M059J (cell line): Measurements from ENCODE around the gene PAX5. TPM values are rescaled to one million over a fixed set of nuclear protein-coding genes. Genes with fewer than 3 reads are reported as not detected.

Experiments
- DNase-seq: peaks from one replicate; pipeline ENCODE4 v3.0.0-alpha.2; 2012; ENCODE audit warnings: low read depth
- total RNA-seq: library from RNA; depleted of rRNA; stranded (reverse); fragments of >200 nt; shearing (Covaris generic); gene quantifications from 2 replicates; pipeline ENCODE4 v1.2.3, GENCODE V29; 2014

PAX5 gene
- total RNA-seq, 1 experiment from 2014 or later = not detected

GRCh38 chr9:36862206-36863145 lies 171.6 kb downstream of the PAX5 start:
- DNase-seq = peak; percentile 28

GRCh38 chr9:36861528-36862205 lies 172.4 kb downstream of the PAX5 start:
- DNase-seq = no peak

DNA sequence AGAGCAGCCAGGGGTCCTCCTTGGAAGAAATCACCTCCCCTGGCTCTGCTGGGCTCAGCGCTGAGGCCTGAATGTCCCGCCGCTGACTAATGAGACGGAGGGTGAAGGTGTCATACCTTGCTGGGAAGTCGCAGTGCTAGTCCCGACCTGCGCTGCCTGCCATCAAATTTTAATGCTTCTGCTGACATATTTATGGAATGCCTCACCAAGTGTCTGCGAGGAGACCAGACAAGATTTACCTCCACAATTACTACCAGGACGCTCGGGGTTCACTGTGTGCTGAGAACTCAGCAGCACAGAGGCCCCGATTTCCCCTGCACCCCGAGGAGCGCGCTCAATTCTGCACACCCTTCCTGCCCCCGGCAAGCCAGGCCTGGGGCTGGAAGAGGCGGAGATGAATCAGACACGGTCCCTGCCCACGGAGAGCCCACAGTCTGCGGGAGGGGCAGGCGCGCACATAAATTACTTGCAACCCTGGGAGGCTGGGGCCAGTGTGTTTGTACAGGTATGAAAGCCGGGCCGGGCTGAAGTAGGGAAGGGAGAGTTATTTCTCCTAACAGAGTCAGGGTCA lies 175.2 kb downstream of the PAX5 start:
- no peak for DNase-seq

GRCh38 chr9:36855448-36856315 lies 178.4 kb downstream of the PAX5 start:
- peak; percentile 54 for DNase-seq

GRCh38 chr9:36854751-36855150 lies 179.3 kb downstream of the PAX5 start:
- DNase-seq = no peak

DNA sequence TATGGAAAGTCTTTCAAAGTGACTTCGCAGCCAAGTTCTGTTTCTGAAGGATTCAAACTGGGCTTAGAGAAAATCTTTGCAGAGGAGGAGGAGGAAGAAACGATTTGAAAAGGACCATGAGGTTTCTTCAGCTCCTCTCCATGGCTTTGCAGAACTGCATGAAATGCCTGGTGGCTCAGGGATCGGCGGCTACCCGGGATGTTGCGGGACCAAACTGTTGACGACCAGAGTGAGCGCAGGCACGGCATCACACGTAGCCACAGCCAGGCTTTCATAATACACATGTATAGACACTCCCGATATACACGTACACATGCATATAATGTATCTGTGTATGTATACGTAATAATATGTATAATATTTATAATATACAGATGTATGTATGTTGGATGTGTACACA lies 180.0 kb downstream of the PAX5 start:
- DNase-seq = no peak

GRCh38 chr9:36853233-36853632 lies 180.8 kb downstream of the PAX5 start:
- DNase-seq = no peak

DNA sequence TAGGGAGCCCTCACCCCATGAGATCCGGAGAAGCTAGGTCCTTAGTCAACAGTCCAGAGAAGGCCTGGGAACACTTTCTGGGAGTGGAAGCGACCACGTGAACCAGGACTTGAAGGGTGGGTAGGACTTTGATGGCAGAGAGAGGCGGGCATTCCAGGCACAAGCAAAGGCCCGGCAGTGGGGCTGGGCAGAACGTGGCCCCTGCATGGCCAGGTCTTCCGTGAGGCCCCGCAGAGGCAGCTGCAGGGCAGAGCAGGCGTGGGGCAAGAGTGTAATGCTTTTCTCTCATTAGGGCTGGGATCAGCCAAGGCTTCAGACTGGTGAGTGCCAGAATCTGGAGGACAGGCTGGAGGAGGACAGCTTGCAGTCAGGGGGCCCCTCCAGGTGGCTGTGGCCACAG lies 184.1 kb downstream of the PAX5 start:
- DNase-seq = no peak

DNA sequence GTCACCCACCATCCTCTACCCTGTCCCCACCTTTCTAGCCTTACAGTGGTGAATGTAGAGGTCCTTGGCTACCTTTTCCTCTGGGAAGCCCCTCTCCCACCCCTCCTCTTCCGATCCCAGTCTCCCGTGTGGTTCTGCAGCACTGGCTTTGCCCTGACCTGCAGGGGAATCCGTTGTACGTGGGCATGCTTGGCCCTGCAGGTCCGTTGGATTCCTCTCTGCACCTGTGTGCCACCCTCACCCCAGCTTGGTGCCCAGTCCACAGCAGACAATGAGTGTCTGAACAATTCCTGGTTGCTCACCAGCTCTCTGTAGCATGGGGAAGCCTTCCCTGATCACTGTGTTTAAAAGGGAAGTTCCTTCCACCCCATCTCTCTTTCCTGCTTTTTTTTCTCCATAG lies 185.1 kb downstream of the PAX5 start:
- no peak for DNase-seq

DNA sequence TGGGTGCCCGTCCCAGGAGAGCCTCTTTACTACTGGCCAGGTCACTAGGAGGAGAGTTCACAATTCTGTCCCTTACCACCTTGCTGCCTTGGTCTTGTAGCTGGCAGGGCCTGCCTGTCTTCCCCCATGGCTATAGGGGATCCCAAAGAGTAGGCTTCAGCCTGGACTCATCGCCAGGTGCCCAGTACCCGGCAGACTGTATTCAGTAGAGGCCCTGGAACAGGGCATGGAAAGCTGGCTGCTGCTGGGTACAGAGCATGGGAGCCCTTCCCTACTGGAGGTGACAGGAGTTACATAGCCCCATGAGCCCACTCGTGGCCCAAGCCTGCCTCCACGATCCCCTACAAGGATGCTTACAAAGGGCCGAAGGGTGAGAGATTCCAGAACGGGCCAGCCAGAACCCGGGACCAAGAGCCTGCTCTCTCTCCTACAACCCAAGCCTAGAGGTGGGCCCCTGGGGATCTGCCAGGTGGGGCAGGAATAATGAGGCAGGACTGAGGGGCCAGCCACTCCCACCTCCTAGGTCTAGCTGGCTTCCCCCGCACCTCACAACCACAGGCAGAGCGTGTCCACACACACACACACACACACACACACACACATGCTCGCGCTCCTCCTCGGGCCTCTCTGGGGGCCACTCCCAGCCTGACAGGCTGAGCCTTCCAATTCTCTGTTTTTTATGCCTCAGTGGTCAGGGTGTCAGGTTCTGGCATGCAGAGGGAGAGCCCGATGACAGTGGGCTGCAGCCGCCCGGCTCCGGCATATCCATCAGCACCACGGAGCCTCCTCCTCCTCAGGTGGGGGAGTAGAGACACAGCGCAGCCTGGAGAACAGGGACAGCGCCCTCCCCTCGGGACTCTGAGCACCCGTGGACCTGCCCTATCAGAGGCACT lies 186.0 kb downstream of the PAX5 start:
- no peak for DNase-seq

- no peak for DNase-seq
Observed at GRCh38 chr9:36846621-36847020, 187.4 kb downstream of the PAX5 start.

DNA sequence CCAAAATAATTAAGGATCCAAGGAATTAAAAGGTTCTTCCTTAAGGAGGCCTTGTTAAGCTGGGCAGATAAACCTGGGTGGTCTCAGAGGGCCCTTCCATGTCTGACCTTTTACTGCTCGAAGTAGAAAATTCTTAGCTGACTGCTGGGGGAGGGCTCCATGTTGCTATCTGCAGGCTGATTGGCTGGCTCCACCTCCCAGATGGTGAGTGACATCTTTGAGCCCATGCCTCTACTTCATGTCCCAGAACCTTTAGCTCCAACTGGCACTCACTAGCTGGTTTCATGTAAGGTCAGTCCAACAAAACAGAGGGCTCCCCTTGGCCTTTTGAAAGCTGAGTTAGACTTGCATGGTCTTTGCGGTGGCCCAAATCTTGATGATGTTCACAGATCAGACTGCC lies 188.2 kb downstream of the PAX5 start:
- DNase-seq = no peak

- no peak for DNase-seq
Observed at GRCh38 chr9:36844961-36845360, 189.1 kb downstream of the PAX5 start.

GRCh38 chr9:36843964-36844363 lies 190.1 kb downstream of the PAX5 start:
- DNase-seq = no peak

DNA sequence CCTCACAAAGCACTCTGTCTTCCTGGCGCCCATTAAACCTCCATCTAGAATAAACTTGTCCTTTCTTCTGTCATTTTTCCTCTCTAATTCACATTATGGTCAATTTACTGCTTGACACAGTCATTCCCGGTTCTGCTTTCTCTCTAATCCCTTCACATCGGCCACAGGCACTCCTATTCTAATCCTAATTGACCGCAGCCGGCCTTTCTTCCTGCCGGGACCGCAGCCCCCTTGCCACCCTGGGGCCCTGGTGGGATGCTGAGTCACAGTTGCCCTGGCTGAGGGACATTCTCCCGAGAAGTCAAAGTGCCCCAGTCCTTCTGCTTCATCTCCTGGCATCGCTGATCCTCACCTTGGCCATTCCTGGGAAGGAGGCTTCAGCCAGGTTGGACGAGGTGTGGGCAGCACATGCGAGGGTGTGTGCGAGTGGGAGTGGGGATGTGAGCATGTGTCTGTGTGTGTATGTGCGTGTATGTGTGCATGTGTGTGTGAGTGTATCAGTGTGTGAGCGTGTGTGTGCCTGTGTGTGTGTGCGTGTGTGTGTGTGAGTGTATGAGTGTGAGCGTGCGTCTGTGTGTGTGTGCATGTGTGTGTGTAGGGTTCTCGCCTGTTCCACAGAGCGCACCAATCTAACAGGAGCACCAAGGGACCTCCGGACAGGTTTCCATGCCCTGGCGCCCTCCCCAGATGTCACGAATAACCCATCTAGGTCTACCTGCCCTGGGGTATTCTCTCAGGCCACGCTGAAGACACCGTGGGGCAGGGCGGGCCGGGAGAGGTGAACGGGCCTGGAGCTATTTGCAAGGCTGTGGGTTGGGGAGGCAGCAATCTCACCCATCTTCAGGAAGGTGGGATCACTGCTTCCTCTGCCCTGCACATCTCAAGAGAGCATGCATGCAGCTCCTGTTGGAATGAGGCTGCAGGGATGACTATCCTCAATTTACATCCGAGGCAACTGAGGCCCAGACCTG lies 191.2 kb downstream of the PAX5 start:
- no peak for DNase-seq

DNA sequence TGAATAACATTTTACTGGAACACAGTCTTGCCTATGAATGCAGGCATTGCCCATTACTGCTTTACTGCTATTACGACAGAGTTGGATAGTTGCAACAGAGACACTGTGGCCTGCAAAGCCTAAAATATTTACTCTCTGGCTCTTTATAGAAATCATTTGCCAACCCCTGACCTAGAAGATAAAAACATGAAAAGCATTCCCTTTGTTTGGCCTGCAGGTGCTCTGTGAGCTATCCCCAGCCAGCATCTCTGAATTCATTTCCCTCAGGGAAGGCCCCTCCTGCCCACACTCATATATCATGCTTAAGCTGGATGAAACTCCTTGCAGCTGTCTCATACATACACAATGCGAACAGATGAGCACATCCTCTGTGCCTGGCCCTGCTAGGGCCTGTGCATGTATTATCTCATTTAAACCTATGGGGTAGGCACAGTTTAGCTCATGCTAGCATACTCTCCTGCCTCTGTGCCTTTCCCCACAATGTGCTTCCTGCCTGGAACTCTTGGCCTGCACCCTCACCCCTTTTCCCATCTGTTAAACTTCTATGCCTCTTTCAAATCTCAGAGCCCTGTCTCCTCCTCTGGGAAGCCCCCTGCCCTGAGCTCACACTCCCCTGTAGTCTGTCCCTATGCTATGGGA lies 193.1 kb downstream of the PAX5 start:
- DNase-seq = no peak

- DNase-seq = no peak
Observed at GRCh38 chr9:36839131-36839885, 194.8 kb downstream of the PAX5 start.
